ENCODE data around the gene STK33.

STK33 gene

GRCh38 chr11:8370812-8371515, 223.1 kb downstream of the STK33 start:
- Histone ChIP-seq H3K27ac (ENCODE audit: insufficient read depth, low read depth, low read length, poor library complexity, severe bottlenecking) (no peak overlapping the region), H3K4me1 (ENCODE audit: control insufficient read depth, insufficient read depth, low read length) (no peaks in the 10 kb centered on the region), H3K36me3 (ENCODE audit: control insufficient read depth, insufficient read depth, low read length) (no peaks in the 10 kb centered on the region), H3K27me3 (ENCODE audit: control insufficient read depth, insufficient read depth, low read length, poor library complexity, severe bottlenecking) (no peaks in the 10 kb centered on the region), H3K4me3 (ENCODE audit: insufficient read depth, low read depth, low read length) (no peak overlapping the region), H3K9me3 (ENCODE audit: control insufficient read depth, low read length) (no peaks in the 10 kb centered on the region)
- 95 to 96% methylated on average over 8 of the region's 8 CpGs for WGBS, 2 experiments

GRCh38 chr11:8369592-8370205, 224.3 kb downstream of the STK33 start:
- Histone ChIP-seq H3K4me3 (ENCODE audit: insufficient read depth, low read depth, low read length) (no peak overlapping the region), H3K27me3 (ENCODE audit: control insufficient read depth, insufficient read depth, low read length, poor library complexity, severe bottlenecking) (no peaks in the 10 kb centered on the region), H3K9me3 (ENCODE audit: control insufficient read depth, low read length) (no peaks in the 10 kb centered on the region), H3K4me1 (ENCODE audit: control insufficient read depth, insufficient read depth, low read length) (no peaks in the 10 kb centered on the region), H3K36me3 (ENCODE audit: control insufficient read depth, insufficient read depth, low read length) (no peaks in the 10 kb centered on the region), H3K27ac (ENCODE audit: insufficient read depth, low read depth, low read length, poor library complexity, severe bottlenecking) (no peak overlapping the region)
- WGBS, 2 experiments, result 90 to 92% methylated on average over 7 of the region's 7 CpGs

- Histone ChIP-seq H3K36me3 (ENCODE audit: control insufficient read depth, insufficient read depth, low read length) (no peaks in the 10 kb centered on the region), H3K27ac (ENCODE audit: insufficient read depth, low read depth, low read length, poor library complexity, severe bottlenecking) (no peak overlapping the region), H3K27me3 (ENCODE audit: control insufficient read depth, insufficient read depth, low read length, poor library complexity, severe bottlenecking) (no peaks in the 10 kb centered on the region), H3K4me3 (ENCODE audit: insufficient read depth, low read depth, low read length) (no peak overlapping the region), H3K4me1 (ENCODE audit: control insufficient read depth, insufficient read depth, low read length) (no peaks in the 10 kb centered on the region), H3K9me3 (ENCODE audit: control insufficient read depth, low read length) (no peaks in the 10 kb centered on the region)
- WGBS, 2 experiments, result 93 to 95% methylated on average over 10 of the region's 10 CpGs
Measured at GRCh38 chr11:8368772-8369171, 225.3 kb downstream of the STK33 start.

GRCh38 chr11:8368194-8368593, 225.8 kb downstream of the STK33 start:
- no peaks in the 10 kb centered on the region for H3K36me3 ChIP-seq (ENCODE audit: control insufficient read depth, insufficient read depth, low read length)

GRCh38 chr11:8366316-8366715, 227.7 kb downstream of the STK33 start:
- H3K36me3 ChIP-seq (ENCODE audit: control insufficient read depth, insufficient read depth, low read length), result no peaks in the 10 kb centered on the region
- no peak overlapping the region for H3K4me3 ChIP-seq (ENCODE audit: insufficient read depth, low read depth, low read length)
- 94% methylated on average over 6 of the region's 6 CpGs for WGBS, 2 experiments
- H3K27me3 ChIP-seq (ENCODE audit: control insufficient read depth, insufficient read depth, low read length, poor library complexity, severe bottlenecking), result no peaks in the 10 kb centered on the region
- H3K27ac ChIP-seq (ENCODE audit: insufficient read depth, low read depth, low read length, poor library complexity, severe bottlenecking), result no peak overlapping the region
- H3K9me3 ChIP-seq (ENCODE audit: control insufficient read depth, low read length), result no peaks in the 10 kb centered on the region
- no peaks in the 10 kb centered on the region for H3K4me1 ChIP-seq (ENCODE audit: control insufficient read depth, insufficient read depth, low read length)

More at GRCh38 chr11:8368194-8368593, 225.8 kb downstream of the STK33 start:
- Histone ChIP-seq H3K27ac (ENCODE audit: insufficient read depth, low read depth, low read length, poor library complexity, severe bottlenecking) (no peak overlapping the region), H3K27me3 (ENCODE audit: control insufficient read depth, insufficient read depth, low read length, poor library complexity, severe bottlenecking) (no peaks in the 10 kb centered on the region), H3K4me1 (ENCODE audit: control insufficient read depth, insufficient read depth, low read length) (no peaks in the 10 kb centered on the region), H3K4me3 (ENCODE audit: insufficient read depth, low read depth, low read length) (no peak overlapping the region), H3K9me3 (ENCODE audit: control insufficient read depth, low read length) (no peaks in the 10 kb centered on the region)
- WGBS, 2 experiments, result 86 to 87% methylated on average over 7 of the region's 7 CpGs

- H3K36me3 ChIP-seq (ENCODE audit: control insufficient read depth, insufficient read depth, low read length), result no peaks in the 10 kb centered on the region
- H3K4me3 ChIP-seq (ENCODE audit: insufficient read depth, low read depth, low read length), result no peak overlapping the region
- H3K27ac ChIP-seq (ENCODE audit: insufficient read depth, low read depth, low read length, poor library complexity, severe bottlenecking), result no peak overlapping the region
- H3K27me3 ChIP-seq (ENCODE audit: control insufficient read depth, insufficient read depth, low read length, poor library complexity, severe bottlenecking), result no peaks in the 10 kb centered on the region
- 80 to 84% methylated on average over 11 of the region's 11 CpGs for WGBS, 2 experiments
- no peaks in the 10 kb centered on the region for H3K4me1 ChIP-seq (ENCODE audit: control insufficient read depth, insufficient read depth, low read length)
- no peaks in the 10 kb centered on the region for H3K9me3 ChIP-seq (ENCODE audit: control insufficient read depth, low read length)
Measured at GRCh38 chr11:8365216-8365941, 228.6 kb downstream of the STK33 start.

DNA sequence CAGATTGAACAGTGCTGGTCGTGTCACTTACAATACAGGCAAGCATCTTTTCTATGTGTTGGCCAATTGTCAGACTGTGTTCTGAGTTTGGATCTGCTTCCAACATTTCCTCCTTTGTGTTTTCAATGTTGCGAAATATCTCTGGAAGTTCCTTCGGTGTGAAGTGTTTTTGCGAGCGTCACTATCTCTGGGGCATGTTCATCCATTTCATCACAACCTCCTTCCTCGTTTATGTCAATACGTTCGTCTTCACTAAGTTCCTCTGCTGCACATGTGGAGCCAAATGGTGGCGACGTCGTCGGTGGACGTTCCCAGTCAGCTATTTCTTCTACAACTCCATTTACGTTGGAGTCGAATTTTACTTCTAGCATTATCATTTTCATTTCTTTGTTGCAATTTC, 230.1 kb downstream of the STK33 start:
- H3K27me3 ChIP-seq (ENCODE audit: control insufficient read depth, insufficient read depth, low read length, poor library complexity, severe bottlenecking), result no peaks in the 10 kb centered on the region
- H3K27ac ChIP-seq (ENCODE audit: insufficient read depth, low read depth, low read length, poor library complexity, severe bottlenecking), result no peak overlapping the region
- 94 to 95% methylated on average over 15 of the region's 15 CpGs for WGBS, 2 experiments
- no peaks in the 10 kb centered on the region for H3K4me1 ChIP-seq (ENCODE audit: control insufficient read depth, insufficient read depth, low read length)
- H3K36me3 ChIP-seq (ENCODE audit: control insufficient read depth, insufficient read depth, low read length), result no peaks in the 10 kb centered on the region
- H3K4me3 ChIP-seq (ENCODE audit: insufficient read depth, low read depth, low read length), result no peak overlapping the region
- no peaks in the 10 kb centered on the region for H3K9me3 ChIP-seq (ENCODE audit: control insufficient read depth, low read length)

- H3K4me1 ChIP-seq (ENCODE audit: control insufficient read depth, insufficient read depth, low read length), result no peaks in the 10 kb centered on the region
- no peaks in the 10 kb centered on the region for H3K27me3 ChIP-seq (ENCODE audit: control insufficient read depth, insufficient read depth, low read length, poor library complexity, severe bottlenecking)
- H3K27ac ChIP-seq (ENCODE audit: insufficient read depth, low read depth, low read length, poor library complexity, severe bottlenecking), result no peak overlapping the region
- WGBS, 2 experiments, result 83 to 87% methylated on average over 8 of the region's 8 CpGs
- no peaks in the 10 kb centered on the region for H3K36me3 ChIP-seq (ENCODE audit: control insufficient read depth, insufficient read depth, low read length)
- no peak overlapping the region for H3K4me3 ChIP-seq (ENCODE audit: insufficient read depth, low read depth, low read length)
- no peaks in the 10 kb centered on the region for H3K9me3 ChIP-seq (ENCODE audit: control insufficient read depth, low read length)
Measured at GRCh38 chr11:8362899-8363298, 231.1 kb downstream of the STK33 start.

- Histone ChIP-seq H3K4me1 (ENCODE audit: control insufficient read depth, insufficient read depth, low read length) (peaks cover 3% of the 10 kb centered on the region), H3K27ac (ENCODE audit: insufficient read depth, low read depth, low read length, poor library complexity, severe bottlenecking) (no peak overlapping the region), H3K27me3 (ENCODE audit: control insufficient read depth, insufficient read depth, low read length, poor library complexity, severe bottlenecking) (no peaks in the 10 kb centered on the region), H3K36me3 (ENCODE audit: control insufficient read depth, insufficient read depth, low read length) (no peaks in the 10 kb centered on the region), H3K4me3 (ENCODE audit: insufficient read depth, low read depth, low read length) (no peak overlapping the region), H3K9me3 (ENCODE audit: control insufficient read depth, low read length) (no peaks in the 10 kb centered on the region)
- WGBS, 2 experiments, result 88 to 89% methylated on average over 4 of the region's 4 CpGs
Measured at GRCh38 chr11:8362491-8362890, 231.5 kb downstream of the STK33 start.

GRCh38 chr11:8361664-8362210, 232.3 kb downstream of the STK33 start:
- no peak overlapping the region for H3K4me3 ChIP-seq (ENCODE audit: insufficient read depth, low read depth, low read length)
- H3K27ac ChIP-seq (ENCODE audit: insufficient read depth, low read depth, low read length, poor library complexity, severe bottlenecking), result no peak overlapping the region
- peaks cover 10% of the 10 kb centered on the region for H3K4me1 ChIP-seq (ENCODE audit: control insufficient read depth, insufficient read depth, low read length)
- 93 to 96% methylated on average over 12 of the region's 12 CpGs for WGBS, 2 experiments
- no peaks in the 10 kb centered on the region for H3K9me3 ChIP-seq (ENCODE audit: control insufficient read depth, low read length)
- no peaks in the 10 kb centered on the region for H3K36me3 ChIP-seq (ENCODE audit: control insufficient read depth, insufficient read depth, low read length)
- H3K27me3 ChIP-seq (ENCODE audit: control insufficient read depth, insufficient read depth, low read length, poor library complexity, severe bottlenecking), result no peaks in the 10 kb centered on the region

All from ectodermal cell (in vitro differentiated cells).